Activated CD4-positive, alpha-beta T cell treated with anti-CD3 and anti-CD28 coated beads, Interleukin-2, amount 50 U/mL, for 1 hour (primary cell): ENCODE results near the gene ZMIZ1.

Experiments
- DNase-seq: peaks from one replicate; pipeline ENCODE4 v3.0.0-alpha.2; 2020

ZMIZ1 gene

DNA sequence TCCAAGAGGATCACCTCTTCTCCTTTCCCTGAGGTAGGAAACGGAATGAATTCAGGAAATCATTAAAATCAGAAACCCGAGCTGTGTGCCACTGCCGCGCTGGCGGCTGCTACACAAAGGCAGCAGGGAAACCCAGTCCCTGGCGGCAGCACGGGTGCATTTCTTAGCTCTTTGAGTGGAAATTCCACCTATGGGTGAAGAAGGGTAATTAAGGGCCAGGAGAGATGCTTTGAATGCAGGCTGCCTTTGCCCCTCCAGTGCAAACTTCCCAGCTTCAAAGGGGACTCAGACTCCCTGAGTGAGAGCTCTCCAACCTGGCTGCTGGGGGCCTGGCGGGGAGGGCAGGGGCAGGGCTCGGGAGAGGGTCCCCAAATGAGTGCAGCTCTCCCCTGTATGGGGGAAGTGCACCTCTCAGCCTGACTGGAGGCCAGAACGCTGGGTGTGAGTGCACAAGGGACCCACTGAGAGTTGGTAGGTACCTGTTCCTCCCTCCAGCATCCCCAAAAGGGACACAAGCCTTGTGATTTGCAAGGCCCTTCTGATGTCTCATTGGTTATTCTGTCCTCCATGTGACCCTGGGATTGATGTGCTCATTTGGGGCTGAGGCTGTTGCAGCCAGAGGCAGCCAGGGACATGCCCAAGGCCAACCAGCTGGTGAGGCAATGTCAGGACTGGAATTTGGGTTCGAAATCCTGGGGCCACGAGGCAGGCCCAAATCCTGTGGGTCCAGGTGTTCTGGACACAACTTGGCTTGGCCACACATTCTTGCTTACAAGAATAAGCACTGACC is 16.3 kb upstream of the ZMIZ1 start:
- peak; percentile 29 for DNase-seq

DNA sequence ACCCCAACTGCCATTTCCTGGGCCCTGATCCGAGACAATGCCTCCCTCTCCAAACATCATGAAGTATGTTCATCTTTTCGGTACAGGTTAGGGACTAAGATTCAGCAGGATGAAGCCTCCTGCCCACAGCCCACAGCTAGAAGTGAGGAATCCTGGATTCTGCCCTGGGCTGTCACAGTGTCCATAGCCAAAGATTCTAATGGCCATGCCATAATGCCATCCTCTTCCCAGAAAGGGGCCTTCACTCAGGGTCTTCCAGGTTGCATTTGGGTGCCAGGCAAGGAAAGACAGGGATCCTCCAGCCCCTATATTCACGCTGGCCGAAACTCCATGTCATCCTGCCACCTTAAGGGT is 15.7 kb upstream of the ZMIZ1 start:
- no peak for DNase-seq

GRCh38 chr10:79053481-79054202 is 15.1 kb upstream of the ZMIZ1 start:
- DNase-seq, result no peak

- DNase-seq, result no peak
Observed at GRCh38 chr10:79054203-79055099, 14.3 kb upstream of the ZMIZ1 start.

DNA sequence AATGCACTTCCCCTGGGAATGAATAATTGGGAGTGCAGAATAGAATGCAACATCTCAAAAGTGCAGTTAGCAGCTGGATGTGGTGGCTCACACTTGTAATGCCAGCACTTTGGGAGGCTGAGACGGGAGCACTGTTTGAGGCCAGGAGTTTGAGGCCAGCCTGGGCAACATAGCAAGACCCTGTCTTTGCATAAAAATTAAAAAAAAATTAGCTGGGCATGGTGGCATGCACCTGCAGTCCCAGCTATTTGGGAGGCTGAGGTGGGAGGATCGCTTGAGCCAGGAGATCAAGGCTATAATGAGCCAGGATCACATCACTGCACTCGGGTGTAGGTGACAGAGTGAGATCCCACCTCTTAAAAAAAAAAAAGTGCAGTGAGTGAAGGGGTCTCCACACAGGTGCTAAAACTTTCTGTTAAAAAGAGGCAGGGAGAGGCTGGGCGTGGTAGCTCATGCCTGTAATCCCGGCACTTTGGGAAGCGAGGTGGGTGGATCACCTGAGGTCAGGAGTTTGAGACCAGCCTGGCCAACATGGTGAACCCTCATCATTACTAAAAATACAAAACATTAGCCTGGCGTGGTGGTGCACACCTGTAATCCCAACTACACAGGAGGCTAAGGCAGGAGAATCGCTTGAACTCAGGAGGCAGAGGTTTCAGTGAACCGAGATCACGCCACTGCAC is 13.5 kb upstream of the ZMIZ1 start:
- no peak for DNase-seq

DNA sequence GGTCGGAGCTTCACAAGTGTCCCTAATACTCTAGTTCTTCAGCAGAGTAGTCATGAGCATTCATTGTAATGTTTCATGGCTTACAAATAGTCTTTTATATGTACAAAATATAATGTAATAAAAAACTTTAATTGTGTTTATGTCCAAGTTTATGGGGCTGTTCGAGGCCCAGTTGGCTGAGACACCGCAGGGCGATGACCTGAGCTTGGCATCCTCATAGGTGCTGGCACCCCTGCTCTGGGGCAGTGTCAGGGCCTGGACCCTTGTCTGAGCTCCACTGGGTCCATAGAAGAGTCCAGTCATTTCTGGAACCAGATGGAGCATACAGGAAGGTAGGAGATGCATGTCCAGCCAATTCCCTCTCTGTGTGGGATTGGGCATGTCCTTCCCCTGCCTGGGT is 12.9 kb upstream of the ZMIZ1 start:
- DNase-seq, result no peak

GRCh38 chr10:79056361-79056735 is 12.4 kb upstream of the ZMIZ1 start:
- DNase-seq, result no peak

DNA sequence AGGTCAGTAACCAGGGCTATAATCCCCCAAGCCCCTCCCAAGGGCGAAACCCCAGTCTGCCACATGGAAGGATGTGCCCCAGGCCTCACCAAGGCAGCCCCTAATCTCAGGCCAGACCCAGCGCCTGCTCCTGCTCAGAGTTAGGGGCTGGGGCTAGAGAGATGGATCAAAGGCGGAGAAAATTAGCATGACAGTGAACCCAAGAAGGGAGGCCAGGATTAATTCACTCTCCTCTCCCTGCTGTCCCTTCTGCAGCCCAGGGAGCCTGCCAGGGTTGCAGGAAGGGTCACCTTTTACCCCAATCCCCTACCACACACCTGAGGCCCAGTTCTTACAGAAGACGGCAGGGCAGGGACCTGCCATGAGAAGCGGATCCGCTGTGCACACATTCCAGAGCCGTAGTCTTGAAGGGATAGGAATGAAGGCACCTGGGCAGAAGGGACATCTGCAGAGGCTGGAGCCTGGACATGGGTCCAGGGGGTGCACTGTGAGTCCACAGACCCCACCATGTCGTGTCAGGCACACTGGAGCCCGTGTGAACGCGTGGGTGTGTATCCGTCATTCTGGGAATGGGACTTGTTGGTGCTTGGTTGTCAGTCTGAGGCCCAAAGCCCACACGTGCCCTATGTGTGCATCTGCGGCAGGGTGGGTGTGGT is 11.9 kb upstream of the ZMIZ1 start:
- DNase-seq, result no peak

DNA sequence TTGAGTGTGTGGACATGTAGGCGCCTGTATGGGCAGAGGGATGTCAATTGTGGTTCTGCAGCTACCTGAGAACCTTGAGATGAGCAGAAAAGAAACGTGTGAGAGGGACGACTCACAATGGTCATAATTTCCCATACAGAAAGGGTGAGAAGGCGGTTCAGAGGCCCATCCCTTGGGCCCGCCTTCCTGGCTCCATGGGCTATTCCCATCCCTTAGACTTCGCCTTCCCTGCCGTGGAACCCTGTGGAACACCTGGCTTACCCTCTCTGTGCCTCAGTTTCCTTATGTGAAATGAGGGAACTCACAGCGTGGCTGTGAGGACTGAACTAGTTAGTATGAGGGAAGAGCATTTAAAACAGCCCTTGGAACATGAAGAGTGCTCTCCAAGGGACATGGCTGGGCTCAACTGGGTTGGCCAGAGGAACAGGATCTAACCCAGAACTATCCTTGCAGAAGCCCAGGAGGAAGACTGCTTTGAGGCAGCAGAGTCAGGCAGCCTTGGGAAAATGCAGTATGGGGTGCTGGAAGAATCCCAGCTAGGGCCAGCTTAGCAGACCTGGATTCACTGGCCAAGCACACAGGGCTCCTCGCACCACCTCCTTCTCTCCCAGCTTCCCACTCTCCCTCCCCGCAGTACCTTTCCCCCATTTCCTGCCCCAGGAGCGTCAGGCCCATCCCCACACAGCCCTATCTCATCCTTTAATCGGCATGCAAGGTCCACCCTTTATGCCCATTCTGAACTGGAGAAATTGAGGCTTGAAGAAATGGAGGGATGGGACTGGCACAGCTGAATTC is 11.1 kb upstream of the ZMIZ1 start:
- no peak for DNase-seq

DNA sequence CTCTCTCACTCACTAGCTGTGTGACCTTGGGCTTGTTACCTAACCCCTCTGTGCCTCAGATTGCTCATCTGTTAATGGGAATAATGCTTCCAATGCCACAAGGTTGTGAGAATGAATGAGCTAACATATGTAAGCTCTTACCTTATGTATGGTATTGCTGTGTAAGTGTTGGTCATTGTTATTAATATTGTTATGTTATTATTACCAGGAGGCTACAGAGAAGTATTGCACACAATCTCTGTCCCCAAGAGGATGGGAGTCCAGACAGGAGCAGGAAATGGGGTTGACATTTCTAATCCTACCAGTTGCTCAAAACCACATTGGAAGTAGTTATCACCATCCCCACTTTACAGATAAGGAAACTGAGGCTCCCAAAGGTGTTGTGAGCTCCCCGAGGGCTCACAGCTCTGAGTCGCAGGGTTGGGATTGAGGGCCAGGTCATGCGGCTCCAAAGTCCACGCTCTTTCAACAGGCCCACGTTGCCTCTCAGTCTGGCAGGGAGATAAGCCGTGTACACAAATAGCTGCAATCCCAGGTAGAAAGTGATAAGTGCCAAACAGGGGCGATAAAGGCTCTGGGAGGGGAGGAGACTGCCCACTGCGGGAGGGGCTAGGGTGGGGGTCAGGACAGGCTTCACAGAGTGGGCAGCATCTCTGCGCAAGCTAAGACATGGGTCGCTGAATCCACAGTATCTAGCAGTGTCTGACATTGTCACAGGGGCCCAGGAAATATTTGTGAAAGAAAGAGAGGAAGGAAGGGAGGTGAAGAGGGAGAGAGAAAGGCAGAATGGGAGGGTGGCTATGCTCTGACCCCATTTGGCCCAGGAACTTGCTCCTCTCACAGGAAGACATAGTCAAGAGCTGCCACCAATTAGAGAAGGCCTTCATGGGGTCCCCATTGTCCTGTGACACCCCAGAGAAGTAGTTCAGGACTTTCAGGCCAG is 9.6 kb upstream of the ZMIZ1 start:
- DNase-seq, result no peak

DNA sequence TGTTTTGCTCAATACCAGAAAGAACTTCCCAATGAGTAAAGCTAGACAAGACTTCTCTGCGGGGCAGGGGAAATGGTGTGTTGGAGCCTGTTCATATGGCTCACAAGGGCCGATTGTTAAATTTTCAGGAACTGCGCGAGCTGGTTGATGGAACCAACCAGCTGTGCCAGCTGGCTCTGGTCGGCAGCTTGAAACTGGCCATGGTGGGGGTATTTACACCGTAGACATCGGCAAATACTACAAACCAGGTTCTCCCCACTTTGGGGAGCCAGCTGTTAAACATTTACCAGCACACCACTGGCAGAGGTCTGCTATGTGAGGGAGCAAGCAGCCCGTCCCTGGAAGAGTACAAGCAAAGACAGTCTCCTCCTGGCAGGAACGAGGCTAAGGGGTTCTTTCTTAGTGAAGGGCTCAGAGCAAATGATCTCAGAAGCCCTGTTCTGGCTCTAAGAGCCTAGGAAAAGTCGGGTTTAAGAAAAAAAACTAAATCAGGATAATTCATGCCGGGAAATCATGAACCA is 8.8 kb upstream of the ZMIZ1 start:
- DNase-seq, result no peak

GRCh38 chr10:79060641-79061255 is 8.0 kb upstream of the ZMIZ1 start:
- DNase-seq, result no peak

- no peak for DNase-seq
Observed at GRCh38 chr10:79061441-79062315, 7.1 kb upstream of the ZMIZ1 start.

DNA sequence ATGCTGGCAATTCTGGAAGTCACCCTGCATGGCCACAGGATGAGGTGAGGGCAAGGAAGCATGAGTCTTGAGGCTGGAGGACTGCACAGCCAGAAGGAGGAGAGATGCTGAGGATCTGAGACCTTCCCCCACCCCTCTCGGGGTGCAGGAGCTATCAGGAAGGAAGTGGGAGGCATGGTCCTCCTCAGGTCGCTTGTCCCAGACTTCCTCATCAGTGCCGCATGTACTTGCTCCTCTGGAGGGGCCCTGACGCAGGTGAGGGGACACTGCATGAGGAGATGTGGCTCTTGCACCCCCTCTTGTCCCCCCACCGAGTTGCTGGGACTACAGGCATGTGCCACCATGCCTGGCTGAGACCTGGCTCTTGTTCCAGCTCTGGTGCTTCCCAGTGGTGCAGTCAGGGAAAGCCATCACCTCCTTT is 5.7 kb upstream of the ZMIZ1 start:
- no peak for DNase-seq

GRCh38 chr10:79063661-79064492 is 4.9 kb upstream of the ZMIZ1 start:
- DNase-seq, result no peak

DNA sequence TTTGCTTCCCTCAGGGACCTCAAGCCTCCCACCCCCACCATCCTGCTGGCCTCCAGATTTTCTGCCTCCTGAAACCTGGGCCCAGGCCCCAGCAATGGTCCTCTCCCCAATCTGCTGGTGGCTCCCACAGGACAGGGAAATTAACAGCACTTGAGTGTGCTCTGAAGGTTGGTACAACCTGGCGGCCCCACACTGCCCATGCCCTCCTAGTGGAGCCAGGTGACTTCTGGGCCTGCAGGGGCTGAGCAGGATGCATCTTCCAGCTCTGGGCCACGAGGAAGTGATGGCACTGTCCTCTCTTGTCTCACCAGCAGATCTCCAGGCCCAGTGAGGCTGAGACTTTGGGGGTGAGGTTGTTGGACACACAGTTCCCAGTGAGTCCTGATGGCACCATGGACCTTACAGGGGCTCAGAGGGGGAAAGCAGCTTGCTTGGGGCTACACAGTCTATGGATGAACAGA is 3.6 kb upstream of the ZMIZ1 start:
- no peak for DNase-seq

- no peak for DNase-seq
Observed at GRCh38 chr10:79065853-79066252, 2.9 kb upstream of the ZMIZ1 start.
